ENCODE data around the gene ABL2.

ABL2 gene

DNA sequence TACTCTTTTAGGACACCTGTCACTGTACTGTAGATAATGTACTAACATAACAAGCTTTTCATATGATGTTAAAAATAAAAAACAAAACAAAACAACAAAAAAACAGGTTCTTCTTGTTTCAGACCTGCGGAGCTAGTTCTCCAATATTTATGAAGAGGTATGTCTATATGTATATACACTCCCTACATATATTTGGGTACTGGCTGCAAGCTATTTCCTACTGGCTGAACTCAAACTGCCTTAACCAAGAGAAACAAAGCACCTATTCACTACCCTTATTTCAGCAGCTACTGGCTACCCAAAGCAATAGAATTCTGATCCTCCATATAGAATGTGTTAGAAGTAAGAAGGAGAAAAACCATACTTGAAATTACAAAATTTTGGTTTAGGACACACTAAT, 73.5 kb downstream of the ABL2 start:
- no peaks in the 10 kb centered on the region for H3K36me3 ChIP-seq (ENCODE audit: control insufficient read depth, insufficient read depth, low read length)
- WGBS (ENCODE audit: extremely low coverage, insufficient coverage, low lambda C conversion rate), result no CpG with 5 or more reads among the region's 1 CpG
- no peaks in the 10 kb centered on the region for H3K79me2 ChIP-seq (ENCODE audit: control insufficient read depth, insufficient read depth, low read length)
- no peak overlapping the region for H3K23ac ChIP-seq (ENCODE audit: low read length)
- H2BK15ac ChIP-seq (replicated peaks; ENCODE audit: low read depth), result no peak overlapping the region
- no peak for DNase-seq
- no peaks in the 10 kb centered on the region for H3K79me1 ChIP-seq (ENCODE audit: low read length)
- no peak overlapping the region for H4K8ac ChIP-seq (ENCODE audit: low read depth, low read length)
- H3K27ac ChIP-seq (ENCODE audit: low read depth, low read length), result no peak overlapping the region
- H2BK120ac ChIP-seq (ENCODE audit: low read depth, low read length), result no peak overlapping the region
- no peak overlapping the region for H3K9ac ChIP-seq (ENCODE audit: low read length)
- H3K18ac ChIP-seq (ENCODE audit: low read length), result no peak overlapping the region
- no peaks in the 10 kb centered on the region for H3K4me1 ChIP-seq (ENCODE audit: control insufficient read depth, low read depth, low read length)
- no peaks in the 10 kb centered on the region for H3K27me3 ChIP-seq (ENCODE audit: insufficient read depth, low read length, poor library complexity)
- H3K4me3 ChIP-seq (ENCODE audit: low read length), result no peak overlapping the region
- H3K56ac ChIP-seq (ENCODE audit: low read length), result no peak overlapping the region
- no peak overlapping the region for H4K5ac ChIP-seq (ENCODE audit: low read length)
- no peak overlapping the region for H2AK5ac ChIP-seq (ENCODE audit: low read length)
- H3K4me2 ChIP-seq (ENCODE audit: low read length), result no peak overlapping the region
- no peak overlapping the region for H2BK5ac ChIP-seq (ENCODE audit: low read length)
- no peak overlapping the region for H3K4ac ChIP-seq (ENCODE audit: low read depth, low read length)

DNA sequence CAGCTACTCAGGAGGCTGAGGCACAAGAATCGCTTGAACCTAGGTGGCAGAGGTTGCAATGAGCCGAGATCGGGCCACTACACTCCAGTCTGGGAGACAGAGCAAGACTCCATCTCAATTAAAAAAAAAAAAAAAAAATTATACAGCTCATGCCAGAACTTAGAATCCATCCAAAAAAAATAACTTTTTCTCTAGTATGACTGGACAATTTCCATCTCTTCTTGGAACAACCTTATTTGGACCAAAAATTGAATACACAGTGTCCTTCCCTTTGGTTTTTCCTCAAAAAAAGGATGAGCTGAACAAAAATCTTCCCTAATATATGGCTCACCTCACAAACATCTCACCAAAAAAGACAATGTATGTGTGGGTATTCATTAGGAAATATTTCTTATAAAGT, 73.9 kb downstream of the ABL2 start:
- Histone ChIP-seq H4K5ac (ENCODE audit: low read length) (no peak overlapping the region), H3K27ac (ENCODE audit: low read depth, low read length) (no peak overlapping the region), H3K79me1 (ENCODE audit: low read length) (no peaks in the 10 kb centered on the region), H3K4ac (ENCODE audit: low read depth, low read length) (no peak overlapping the region), H3K4me3 (ENCODE audit: low read length) (no peak overlapping the region), H3K23ac (ENCODE audit: low read length) (no peak overlapping the region), H3K4me1 (ENCODE audit: control insufficient read depth, low read depth, low read length) (no peaks in the 10 kb centered on the region), H3K27me3 (ENCODE audit: insufficient read depth, low read length, poor library complexity) (no peaks in the 10 kb centered on the region), H3K56ac (ENCODE audit: low read length) (no peak overlapping the region), H4K8ac (ENCODE audit: low read depth, low read length) (no peak overlapping the region), H3K79me2 (ENCODE audit: control insufficient read depth, insufficient read depth, low read length) (no peaks in the 10 kb centered on the region), H3K9ac (ENCODE audit: low read length) (no peak overlapping the region), H2BK5ac (ENCODE audit: low read length) (no peak overlapping the region), H2BK120ac (ENCODE audit: low read depth, low read length) (no peak overlapping the region), H3K4me2 (ENCODE audit: low read length) (no peak overlapping the region), H2AK5ac (ENCODE audit: low read length) (no peak overlapping the region), H3K18ac (ENCODE audit: low read length) (no peak overlapping the region), H3K36me3 (ENCODE audit: control insufficient read depth, insufficient read depth, low read length) (no peaks in the 10 kb centered on the region), H2BK15ac (replicated peaks; ENCODE audit: low read depth) (no peak overlapping the region)
- WGBS (ENCODE audit: extremely low coverage, insufficient coverage, low lambda C conversion rate), result no CpG with 5 or more reads among the region's 3 CpGs
- no peak for DNase-seq

DNA sequence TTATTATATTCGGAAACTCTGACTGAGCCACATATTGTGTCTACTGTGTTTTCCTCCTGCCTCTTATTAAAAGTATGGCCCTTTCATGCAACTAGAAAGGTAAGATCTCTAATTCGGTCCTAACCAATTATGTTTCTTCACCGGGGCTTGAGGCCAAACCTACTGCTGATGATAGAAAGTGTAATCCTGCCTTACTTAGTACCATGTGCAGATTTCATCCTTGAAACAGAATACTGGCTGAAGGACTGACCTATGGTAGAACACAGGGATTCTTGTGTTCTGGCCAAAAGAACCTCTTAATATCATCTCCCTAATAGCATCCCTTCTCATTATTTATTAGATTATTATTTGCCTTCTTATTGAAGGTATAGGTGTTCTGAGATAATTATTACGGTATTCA, 75.0 kb downstream of the ABL2 start:
- Histone ChIP-seq H3K79me1 (ENCODE audit: low read length) (peaks cover 3% of the 10 kb centered on the region), H2BK5ac (ENCODE audit: low read length) (no peak overlapping the region), H3K4me3 (ENCODE audit: low read length) (no peak overlapping the region), H3K36me3 (ENCODE audit: control insufficient read depth, insufficient read depth, low read length) (no peaks in the 10 kb centered on the region), H2BK15ac (replicated peaks; ENCODE audit: low read depth) (no peak overlapping the region), H4K5ac (ENCODE audit: low read length) (no peak overlapping the region), H3K56ac (ENCODE audit: low read length) (no peak overlapping the region), H3K27ac (ENCODE audit: low read depth, low read length) (no peak overlapping the region), H3K9ac (ENCODE audit: low read length) (no peak overlapping the region), H3K4me1 (ENCODE audit: control insufficient read depth, low read depth, low read length) (no peaks in the 10 kb centered on the region), H3K23ac (ENCODE audit: low read length) (no peak overlapping the region), H3K18ac (ENCODE audit: low read length) (no peak overlapping the region), H3K79me2 (ENCODE audit: control insufficient read depth, insufficient read depth, low read length) (no peaks in the 10 kb centered on the region), H4K8ac (ENCODE audit: low read depth, low read length) (no peak overlapping the region), H3K4me2 (ENCODE audit: low read length) (no peak overlapping the region), H3K27me3 (ENCODE audit: insufficient read depth, low read length, poor library complexity) (no peaks in the 10 kb centered on the region), H2BK120ac (ENCODE audit: low read depth, low read length) (no peak overlapping the region), H2AK5ac (ENCODE audit: low read length) (no peak overlapping the region), H3K4ac (ENCODE audit: low read depth, low read length) (no peak overlapping the region)
- no CpG with 5 or more reads among the region's 4 CpGs for WGBS (ENCODE audit: extremely low coverage, insufficient coverage, low lambda C conversion rate)
- DNase-seq, result no peak

DNA sequence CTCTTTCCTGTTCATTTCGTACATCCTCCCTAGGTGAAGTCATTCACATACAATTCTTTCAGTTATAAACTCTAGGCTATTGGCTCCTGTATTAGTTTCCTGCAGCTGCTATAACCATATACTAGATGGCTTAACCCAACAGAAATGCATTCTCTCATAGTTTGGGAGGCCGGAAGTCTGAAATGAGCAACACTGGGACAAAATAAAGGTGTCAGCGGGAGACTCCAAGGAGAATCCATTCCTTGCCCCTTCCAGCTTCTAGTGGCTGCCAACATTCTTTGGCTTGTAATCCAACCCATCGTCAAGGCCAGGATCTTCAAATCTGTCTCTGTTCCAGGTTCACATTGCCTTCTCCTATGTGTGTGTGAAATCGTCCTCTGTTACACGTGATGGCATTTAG, 76.3 kb downstream of the ABL2 start:
- no peak overlapping the region for H4K8ac ChIP-seq (ENCODE audit: low read depth, low read length)
- H3K27ac ChIP-seq (ENCODE audit: low read depth, low read length), result no peak overlapping the region
- peaks cover 3% of the 10 kb centered on the region for H3K79me1 ChIP-seq (ENCODE audit: low read length)
- no peak overlapping the region for H3K18ac ChIP-seq (ENCODE audit: low read length)
- no peaks in the 10 kb centered on the region for H3K4me1 ChIP-seq (ENCODE audit: control insufficient read depth, low read depth, low read length)
- H3K56ac ChIP-seq (ENCODE audit: low read length), result no peak overlapping the region
- H2AK5ac ChIP-seq (ENCODE audit: low read length), result no peak overlapping the region
- H3K27me3 ChIP-seq (ENCODE audit: insufficient read depth, low read length, poor library complexity), result no peaks in the 10 kb centered on the region
- no peak overlapping the region for H3K4me3 ChIP-seq (ENCODE audit: low read length)
- no peak overlapping the region for H2BK15ac ChIP-seq (replicated peaks; ENCODE audit: low read depth)
- H2BK120ac ChIP-seq (ENCODE audit: low read depth, low read length), result no peak overlapping the region
- no peak overlapping the region for H2BK5ac ChIP-seq (ENCODE audit: low read length)
- no peak overlapping the region for H4K5ac ChIP-seq (ENCODE audit: low read length)
- no peak overlapping the region for H3K4ac ChIP-seq (ENCODE audit: low read depth, low read length)
- H3K79me2 ChIP-seq (ENCODE audit: control insufficient read depth, insufficient read depth, low read length), result no peaks in the 10 kb centered on the region
- no peak for DNase-seq
- H3K23ac ChIP-seq (ENCODE audit: low read length), result no peak overlapping the region
- no peaks in the 10 kb centered on the region for H3K36me3 ChIP-seq (ENCODE audit: control insufficient read depth, insufficient read depth, low read length)
- WGBS (ENCODE audit: extremely low coverage, insufficient coverage, low lambda C conversion rate), result no CpG with 5 or more reads among the region's 6 CpGs
- H3K4me2 ChIP-seq (ENCODE audit: low read length), result no peak overlapping the region
- no peak overlapping the region for H3K9ac ChIP-seq (ENCODE audit: low read length)

DNA sequence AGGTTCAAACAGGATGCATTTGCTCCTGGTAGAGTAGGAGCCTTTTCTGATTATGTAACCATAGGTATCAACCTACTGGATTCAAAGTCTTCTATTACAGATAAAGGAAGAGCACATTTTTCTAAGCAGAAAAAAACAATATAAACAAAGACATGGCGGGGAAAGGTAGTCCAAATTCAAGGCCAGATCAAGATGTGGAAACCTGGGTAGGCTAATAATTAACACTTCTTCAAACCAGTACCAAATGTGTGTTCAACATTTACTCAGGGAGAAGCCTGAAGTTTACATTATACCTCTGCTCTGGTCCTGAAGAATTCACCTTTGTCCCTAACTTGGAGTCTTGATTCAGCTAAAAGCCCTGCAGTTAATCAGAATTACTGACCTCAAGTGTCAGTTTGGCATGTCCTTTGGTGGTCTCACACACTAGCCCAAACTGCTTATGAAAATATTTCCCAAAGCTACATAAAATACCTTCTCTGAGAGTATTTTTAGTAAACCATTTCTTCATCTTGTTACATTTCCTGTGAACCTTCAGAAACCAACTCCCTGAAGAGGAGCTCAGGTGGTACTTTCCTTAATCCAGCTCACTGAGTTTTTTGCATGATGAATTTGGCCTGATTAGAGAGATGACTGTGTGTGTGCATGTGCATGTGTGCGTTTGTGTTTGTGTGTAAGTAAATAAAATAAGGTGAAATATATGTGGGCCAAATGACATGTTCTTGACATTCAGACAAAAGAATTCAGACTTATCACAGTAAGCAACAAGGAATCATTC, 77.4 kb downstream of the ABL2 start:
- no peaks in the 10 kb centered on the region for H3K79me2 ChIP-seq (ENCODE audit: control insufficient read depth, insufficient read depth, low read length)
- no CpG with 5 or more reads among the region's 2 CpGs for WGBS (ENCODE audit: extremely low coverage, insufficient coverage, low lambda C conversion rate)
- no peak overlapping the region for H2BK5ac ChIP-seq (ENCODE audit: low read length)
- H2BK120ac ChIP-seq (ENCODE audit: low read depth, low read length), result no peak overlapping the region
- DNase-seq, result no peak
- H2AK5ac ChIP-seq (ENCODE audit: low read length), result no peak overlapping the region
- H3K27me3 ChIP-seq (ENCODE audit: insufficient read depth, low read length, poor library complexity), result no peaks in the 10 kb centered on the region
- H3K4ac ChIP-seq (ENCODE audit: low read depth, low read length), result no peak overlapping the region
- H3K4me1 ChIP-seq (ENCODE audit: control insufficient read depth, low read depth, low read length), result no peaks in the 10 kb centered on the region
- no peaks in the 10 kb centered on the region for H3K36me3 ChIP-seq (ENCODE audit: control insufficient read depth, insufficient read depth, low read length)
- no peak overlapping the region for H3K9ac ChIP-seq (ENCODE audit: low read length)
- H3K4me2 ChIP-seq (ENCODE audit: low read length), result no peak overlapping the region
- H3K23ac ChIP-seq (ENCODE audit: low read length), result no peak overlapping the region
- peaks cover 3% of the 10 kb centered on the region for H3K79me1 ChIP-seq (ENCODE audit: low read length)
- no peak overlapping the region for H4K5ac ChIP-seq (ENCODE audit: low read length)
- no peak overlapping the region for H2BK15ac ChIP-seq (replicated peaks; ENCODE audit: low read depth)
- H3K56ac ChIP-seq (ENCODE audit: low read length), result no peak overlapping the region
- H4K8ac ChIP-seq (ENCODE audit: low read depth, low read length), result no peak overlapping the region
- H3K27ac ChIP-seq (ENCODE audit: low read depth, low read length), result no peak overlapping the region
- H3K4me3 ChIP-seq (ENCODE audit: low read length), result no peak overlapping the region
- H3K18ac ChIP-seq (ENCODE audit: low read length), result no peak overlapping the region

DNA sequence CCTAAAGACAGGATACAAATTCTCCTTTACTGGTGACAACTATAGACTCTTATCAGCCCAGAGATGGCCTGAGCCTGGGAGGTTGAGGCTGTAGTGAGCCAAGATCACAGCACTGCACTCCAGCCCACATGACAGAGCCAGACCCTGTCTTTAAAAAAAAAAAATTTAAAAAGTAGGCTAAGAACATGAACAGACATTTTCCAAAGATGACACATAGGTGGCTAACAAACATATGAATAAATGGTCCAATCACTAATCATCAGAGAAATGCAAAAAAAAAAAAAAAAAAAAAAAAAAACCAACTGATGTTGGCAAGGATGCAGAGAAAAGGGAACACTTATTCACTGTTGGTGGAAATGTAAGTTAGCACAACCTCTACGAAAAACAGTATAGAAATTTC, 82.6 kb downstream of the ABL2 start:
- Histone ChIP-seq H3K79me2 (ENCODE audit: control insufficient read depth, insufficient read depth, low read length) (no peaks in the 10 kb centered on the region), H3K9ac (ENCODE audit: low read length) (no peak overlapping the region), H3K27me3 (ENCODE audit: insufficient read depth, low read length, poor library complexity) (no peaks in the 10 kb centered on the region), H2BK120ac (ENCODE audit: low read depth, low read length) (no peak overlapping the region), H3K4me1 (ENCODE audit: control insufficient read depth, low read depth, low read length) (no peaks in the 10 kb centered on the region), H4K5ac (ENCODE audit: low read length) (no peak overlapping the region), H2BK15ac (replicated peaks; ENCODE audit: low read depth) (no peak overlapping the region), H3K36me3 (ENCODE audit: control insufficient read depth, insufficient read depth, low read length) (no peaks in the 10 kb centered on the region), H3K56ac (ENCODE audit: low read length) (no peak overlapping the region), H3K4ac (ENCODE audit: low read depth, low read length) (no peak overlapping the region), H3K23ac (ENCODE audit: low read length) (no peak overlapping the region), H3K27ac (ENCODE audit: low read depth, low read length) (no peak overlapping the region), H2BK5ac (ENCODE audit: low read length) (no peak overlapping the region), H3K79me1 (ENCODE audit: low read length) (peaks cover 3% of the 10 kb centered on the region), H3K18ac (ENCODE audit: low read length) (no peak overlapping the region), H4K8ac (ENCODE audit: low read depth, low read length) (no peak overlapping the region), H3K4me2 (ENCODE audit: low read length) (no peak overlapping the region), H3K4me3 (ENCODE audit: low read length) (no peak overlapping the region), H2AK5ac (ENCODE audit: low read length) (no peak overlapping the region)
- WGBS (ENCODE audit: extremely low coverage, insufficient coverage, low lambda C conversion rate), result no CpG with 5 or more reads among the region's 1 CpG
- no peak for DNase-seq
